GM18520 (cell line): ENCODE measurements around the gene ASTN2.
"Not testable (repeated sequence)": the region's sequence is repeated elsewhere in the genome, so short reads cannot be mapped to it uniquely, and the experiment has no call there.

Experiments used
- ATAC-seq: cut with Tn5 transposase; IDR thresholded peaks from one replicate; pipeline ENCODE4 v1.9.1; 2021; ENCODE audit not compliant: unreplicated experiment

ASTN2 gene

GRCh38 chr9:116476002-116476401 lies 938.9 kb downstream of the ASTN2 start:
- ATAC-seq, result no peak

GRCh38 chr9:116475201-116475600 lies 939.7 kb downstream of the ASTN2 start:
- ATAC-seq, result no peak

- ATAC-seq, result no peak
Measured at GRCh38 chr9:116471944-116472506, 942.8 kb downstream of the ASTN2 start.

- ATAC-seq, result no peak
Measured at GRCh38 chr9:116471093-116471906, 943.6 kb downstream of the ASTN2 start.

- no peak for ATAC-seq
Measured at GRCh38 chr9:116468793-116469527, 945.9 kb downstream of the ASTN2 start.

GRCh38 chr9:116468369-116468768 lies 946.5 kb downstream of the ASTN2 start:
- ATAC-seq, result no peak

GRCh38 chr9:116467740-116468351 lies 947.0 kb downstream of the ASTN2 start:
- no peak for ATAC-seq

GRCh38 chr9:116466271-116467235 lies 948.3 kb downstream of the ASTN2 start:
- ATAC-seq, result no peak

GRCh38 chr9:116465576-116466270 lies 949.1 kb downstream of the ASTN2 start:
- no peak for ATAC-seq

- no peak for ATAC-seq
Measured at GRCh38 chr9:116464987-116465571, 949.8 kb downstream of the ASTN2 start.

GRCh38 chr9:116464423-116464822 lies 950.4 kb downstream of the ASTN2 start:
- no peak for ATAC-seq

- ATAC-seq, result no peak
Measured at GRCh38 chr9:116461632-116462031, 953.2 kb downstream of the ASTN2 start.

GRCh38 chr9:116460026-116460425 lies 954.8 kb downstream of the ASTN2 start:
- ATAC-seq, result no peak

- ATAC-seq, result no peak
Measured at GRCh38 chr9:116459576-116459975, 955.3 kb downstream of the ASTN2 start.

GRCh38 chr9:116456490-116457088 lies 958.3 kb downstream of the ASTN2 start:
- ATAC-seq, result no peak

GRCh38 chr9:116454539-116454938 lies 960.3 kb downstream of the ASTN2 start:
- ATAC-seq, result not testable (repeated sequence)

- no peak for ATAC-seq
Measured at GRCh38 chr9:116453785-116454184, 961.1 kb downstream of the ASTN2 start.

GRCh38 chr9:116452634-116453033 lies 962.2 kb downstream of the ASTN2 start:
- ATAC-seq, result no peak

GRCh38 chr9:116452227-116452626 lies 962.6 kb downstream of the ASTN2 start:
- no peak for ATAC-seq
